Tibial nerve (tissue), 4 donors: ENCODE data around the gene SPINK2.

ENCODE experiments used
- EP300 ChIP-seq, 2 donors: sonication (generic); formaldehyde crosslinking; IDR thresholded peaks; one replicate each; pipeline ENCODE4 v1.6.1; 2017; ENCODE audit warnings: antibody characterized with exemption in 2 of 2, mild to moderate bottlenecking in 1 of 2
- POLR2A ChIP-seq, 2 donors: fragments of 450-650 bp; IDR thresholded peaks; one replicate each; pipeline ENCODE4 v1.6.1; 2017; ENCODE audit warnings: antibody characterized with exemption in 2 of 2, mild to moderate bottlenecking in 2 of 2, moderate library complexity in 2 of 2
- TF ChIP-seq, protein P1 (sequence below), 5 experiments: fragments of 200-600 bp in 3 of 5; fragments of 450-650 bp in 2 of 5; sonication (generic) in 3 of 5; IDR thresholded peaks; one replicate each; pipeline ENCODE4 v1.5.1; 2016 to 2019; ENCODE audit warnings: antibody characterized with exemption in 5 of 5, mild to moderate bottlenecking in 3 of 5, moderate library complexity in 2 of 5

- TF ChIP-seq, protein P1, sequence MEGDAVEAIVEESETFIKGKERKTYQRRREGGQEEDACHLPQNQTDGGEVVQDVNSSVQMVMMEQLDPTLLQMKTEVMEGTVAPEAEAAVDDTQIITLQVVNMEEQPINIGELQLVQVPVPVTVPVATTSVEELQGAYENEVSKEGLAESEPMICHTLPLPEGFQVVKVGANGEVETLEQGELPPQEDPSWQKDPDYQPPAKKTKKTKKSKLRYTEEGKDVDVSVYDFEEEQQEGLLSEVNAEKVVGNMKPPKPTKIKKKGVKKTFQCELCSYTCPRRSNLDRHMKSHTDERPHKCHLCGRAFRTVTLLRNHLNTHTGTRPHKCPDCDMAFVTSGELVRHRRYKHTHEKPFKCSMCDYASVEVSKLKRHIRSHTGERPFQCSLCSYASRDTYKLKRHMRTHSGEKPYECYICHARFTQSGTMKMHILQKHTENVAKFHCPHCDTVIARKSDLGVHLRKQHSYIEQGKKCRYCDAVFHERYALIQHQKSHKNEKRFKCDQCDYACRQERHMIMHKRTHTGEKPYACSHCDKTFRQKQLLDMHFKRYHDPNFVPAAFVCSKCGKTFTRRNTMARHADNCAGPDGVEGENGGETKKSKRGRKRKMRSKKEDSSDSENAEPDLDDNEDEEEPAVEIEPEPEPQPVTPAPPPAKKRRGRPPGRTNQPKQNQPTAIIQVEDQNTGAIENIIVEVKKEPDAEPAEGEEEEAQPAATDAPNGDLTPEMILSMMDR (IDR thresholded peaks at IDR 0.05), result no peak
- TF ChIP-seq POLR2A (IDR thresholded peaks at IDR 0.05) (no peak), EP300 (IDR thresholded peaks at IDR 0.05) (no peak)
Measured at GRCh38 chr4:56828784-56829535, 7.5 kb upstream of the SPINK2 start.
